ENCODE measurements around the gene UBTF.

UBTF gene

DNA sequence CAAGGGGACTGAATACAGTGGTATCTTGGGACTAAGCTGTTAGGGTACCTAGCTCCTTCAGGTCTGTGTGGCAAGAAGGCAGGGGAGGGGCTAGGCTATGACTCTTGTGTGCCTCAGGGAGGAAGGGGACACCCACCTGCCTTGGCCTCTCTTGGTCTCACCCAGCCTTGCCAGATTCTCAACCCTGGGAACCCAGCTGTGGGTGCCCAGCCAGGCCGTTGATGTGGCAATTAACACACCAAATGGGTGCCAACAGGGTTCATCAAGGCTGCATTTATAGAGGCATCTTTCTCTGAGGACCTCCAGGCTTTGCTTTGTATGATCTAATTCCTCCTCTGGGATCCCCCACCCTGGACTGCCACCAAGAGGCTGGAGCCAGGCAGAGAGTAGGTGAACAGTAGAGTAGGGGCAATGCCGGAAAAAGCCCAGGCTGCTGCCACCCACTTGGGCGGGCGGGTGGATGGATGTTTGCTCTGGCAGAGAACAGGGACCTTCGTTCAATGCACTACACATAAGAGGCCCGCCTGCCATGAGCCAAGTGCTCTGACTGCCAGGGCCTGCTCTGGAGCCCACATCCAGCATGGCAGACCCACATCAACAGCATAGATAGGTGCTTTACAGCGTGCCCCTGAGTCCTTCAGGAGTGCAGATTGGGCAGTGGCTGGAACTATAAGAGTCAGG lies 52.2 kb downstream of the UBTF start:
- no peak for DNase-seq (ENCODE audit: low read depth)

DNA sequence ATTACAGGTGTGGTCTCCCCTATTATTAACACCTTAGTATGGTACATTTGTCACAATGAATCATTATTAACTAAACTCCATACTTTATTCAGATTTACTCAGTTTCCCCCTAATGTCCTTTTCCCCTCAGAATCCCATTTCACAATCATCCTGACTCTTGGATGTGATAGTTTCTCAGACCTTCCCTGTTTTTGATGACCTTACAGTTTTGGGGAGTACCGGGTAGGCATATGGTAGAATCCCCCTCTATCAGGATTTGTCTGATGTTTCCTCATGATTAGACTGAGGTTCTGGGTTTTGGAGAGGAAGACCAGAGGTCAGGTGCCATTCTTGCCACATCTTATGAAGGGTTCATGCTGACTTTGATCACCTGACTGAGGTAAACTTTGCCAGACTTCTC lies 55.0 kb downstream of the UBTF start:
- DNase-seq (ENCODE audit: low read depth), result no peak

DNA sequence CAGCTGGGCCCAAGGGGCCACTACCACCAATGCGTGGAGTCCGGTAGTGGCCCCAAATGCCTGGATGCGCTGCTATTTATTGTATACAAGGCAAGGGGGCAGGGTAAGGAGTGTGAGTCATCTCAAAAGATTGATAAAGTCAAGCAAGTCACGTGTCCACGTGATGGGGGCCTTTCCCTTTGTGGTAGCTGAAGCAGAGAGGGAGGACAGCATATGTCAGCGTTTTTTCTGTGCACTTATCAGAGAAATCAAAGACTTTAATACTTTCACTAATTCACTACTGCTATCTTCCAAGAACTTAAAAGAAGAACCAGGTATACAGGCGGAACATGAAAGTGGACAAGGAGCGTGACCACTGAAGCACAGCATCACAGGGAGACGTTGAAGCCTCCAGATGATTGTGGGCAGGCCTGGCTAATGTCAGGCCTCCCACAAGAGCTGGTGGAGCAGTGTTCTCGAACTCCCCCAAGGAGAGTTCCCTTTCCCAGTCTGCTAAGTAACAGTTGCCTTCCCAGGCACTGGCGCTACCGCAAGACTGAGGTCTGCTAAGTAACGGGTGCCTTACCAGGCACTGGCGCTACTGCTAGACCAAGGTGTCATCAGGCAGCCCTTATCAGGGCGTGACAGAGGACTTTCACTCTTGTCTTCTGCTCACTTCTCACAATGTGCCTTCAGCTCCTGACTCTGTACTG lies 59.8 kb downstream of the UBTF start:
- DNase-seq (ENCODE audit: low read depth), result no peak

DNA sequence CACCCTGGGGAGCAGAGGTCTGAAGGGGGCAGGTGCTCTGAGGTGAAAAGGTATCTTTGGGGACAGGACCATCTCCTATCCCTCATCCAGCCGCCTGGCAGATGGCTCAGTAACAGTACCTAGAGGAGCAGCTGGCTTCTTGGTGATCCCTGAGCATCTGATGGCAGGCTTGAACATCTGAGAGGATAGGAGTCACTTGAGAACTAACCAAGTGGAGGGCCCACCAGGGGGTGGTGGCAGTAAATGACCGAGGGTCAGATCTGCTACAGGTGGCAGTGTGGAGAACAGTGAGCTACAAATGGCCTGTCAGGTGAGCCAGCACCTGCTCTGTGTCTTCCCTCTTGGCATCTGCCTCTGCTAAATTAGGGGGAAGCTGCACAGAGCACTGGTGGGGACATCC lies 64.0 kb downstream of the UBTF start:
- DNase-seq (ENCODE audit: low read depth), result no peak
